Thyroid gland (tissue), 4 donors: ENCODE measurements around the gene DSG3. TPM values are rescaled to one million over a fixed set of nuclear protein-coding genes. Genes with fewer than 3 reads are reported as not detected.

Source experiments
- DNase-seq, 2 donors: peaks; one replicate each; pipeline ENCODE4 v3.0.0-alpha.2; 2019
- H3K27ac ChIP-seq, 3 donors: fragments of 200-600 bp; sonication (generic); 1 replicate in 2 of 3; 2 replicates in 1 of 3; pipeline ENCODE4 v1.5.1; 2016 to 2019; ENCODE audit warnings: mild to moderate bottlenecking in 1 of 3, moderate library complexity in 1 of 3
- H3K27me3 ChIP-seq: fragments of 200-600 bp; sonication (generic); one replicate; pipeline ENCODE4 v1.5.1; 2019
- H3K36me3 ChIP-seq, 2 donors: fragments of 200-600 bp; sonication (generic); one replicate each; pipeline ENCODE4 v1.5.1; 2016 to 2019
- H3K4me1 ChIP-seq, 2 donors: fragments of 200-600 bp; sonication (generic); one replicate each; pipeline ENCODE4 v1.5.1; 2017 to 2019
- H3K4me3 ChIP-seq, 3 donors: fragments of 200-600 bp; sonication (generic); replicated peaks in 1 of 3; 1 replicate in 2 of 3; 2 replicates in 1 of 3; pipeline ENCODE4 v1.5.1; 2016; ENCODE audit warnings: mild to moderate bottlenecking in 1 of 3
- H3K9me3 ChIP-seq: fragments of 200-600 bp; sonication (generic); one replicate; pipeline ENCODE4 v1.5.1; 2017
- CTCF ChIP-seq, 6 experiments: fragments of 200-600 bp in 3 of 6; fragments of 450-650 bp in 3 of 6; sonication (generic) in 3 of 6; IDR thresholded peaks; one replicate each; pipeline ENCODE4 v1.5.1; 2016 to 2019; ENCODE audit warnings: antibody characterized with exemption in 6 of 6, mild to moderate bottlenecking in 2 of 6, inconsistent platforms in 1 of 6, moderate library complexity in 1 of 6
- POLR2A ChIP-seq, 2 donors: fragments of 450-650 bp; IDR thresholded peaks; one replicate each; pipeline ENCODE4 v1.6.1; 2017; ENCODE audit warnings: antibody characterized with exemption in 2 of 2, mild to moderate bottlenecking in 2 of 2, moderate library complexity in 1 of 2
- WGBS, 2 donors: methylation state at CpG; one replicate each; pipeline ENCODE4 v1.1.5; 2017; 5-methylcytosine and 5-hydroxymethylcytosine counted together
- intact Hi-C: fragments of 100-400 bp; cut with DNase I; formaldehyde crosslinking; loops from one replicate; pipeline ENCODE4 v1.15.1; 2023
- total RNA-seq, 4 donors: library from RNA; depleted of rRNA; stranded (reverse); fragments of >200 nt; gene quantifications; one replicate each; pipeline ENCODE4 v1.2.3, GENCODE V29; 2016

The DSG3 gene
- total RNA-seq, 4 donors from 2014 or later, result 0.10 TPM; not detected in 3

GRCh38 chr18:31516437-31516836, 68.9 kb downstream of the DSG3 start:
- Histone ChIP-seq H3K4me3 (no peak overlapping the region), H3K27ac (no peak overlapping the region), H3K9me3 (no peaks in the 10 kb centered on the region), H3K27me3 (no peaks in the 10 kb centered on the region), H3K36me3 (no peaks in the 10 kb centered on the region), H3K4me1 (no peaks in the 10 kb centered on the region)
- WGBS, 2 donors, result 92 to 95% methylated on average over 3 of the region's 3 CpGs
- no peak for TF ChIP-seq CTCF (IDR thresholded peaks at IDR 0.05)
- no peak for DNase-seq
- intact Hi-C loops, result no loop called here

GRCh38 chr18:31526374-31526773, 78.8 kb downstream of the DSG3 start:
- Histone ChIP-seq H3K4me3 (no peak overlapping the region), H3K27me3 (no peaks in the 10 kb centered on the region), H3K27ac (no peak overlapping the region), H3K36me3 (peaks cover 6 to 11% of the 10 kb centered on the region in 2 donors), H3K4me1 (no peaks in the 10 kb centered on the region), H3K9me3 (no peaks in the 10 kb centered on the region)
- WGBS, 2 donors, result 94 to 96% methylated on average over 7 of the region's 7 CpGs
- DNase-seq, result no peak
- intact Hi-C loops, result no loop called here
- no peak for TF ChIP-seq CTCF (IDR thresholded peaks at IDR 0.05)
- no peak for TF ChIP-seq POLR2A (IDR thresholded peaks at IDR 0.05)

Other genes with a start within 250 kb of the DSG3 start
- gene DSG1, start 129.6 kb upstream of the DSG3 start, total RNA-seq, result not detected
- gene DSG4, start 71.0 kb upstream of the DSG3 start, total RNA-seq, result not detected
- 10 to 100 TPM; 47.7 to 66.0 (median 56.4) TPM for gene DSG2, start 50.4 kb downstream of the DSG3 start, total RNA-seq
- gene TTR, start 144.1 kb downstream of the DSG3 start, total RNA-seq, result not detected
- gene B4GALT6, start 236.8 kb downstream of the DSG3 start, total RNA-seq, result 1 to 10 TPM; 1.3 to 2.6 (median 2.5) TPM